CD14-positive monocyte (primary cell): Measurements from ENCODE around the gene DCPS. TPM values are rescaled to one million over a fixed set of nuclear protein-coding genes. Genes with fewer than 3 reads are reported as not detected.

ENCODE experiments used
- DNase-seq, 3 donors: peaks; one replicate each; pipeline ENCODE4 v3.0.0-alpha.2; 2011 to 2022
- H2AFZ ChIP-seq: 2 replicates; pipeline ENCODE4 v1.6.0; 2012; ENCODE audit warnings: mild to moderate bottlenecking, low read depth, low read length, inconsistent platforms; ENCODE audit not compliant: insufficient read depth, poor library complexity, severe bottlenecking
- H3K27ac ChIP-seq, 2 donors: 1 replicate in 1 of 2; 2 replicates in 1 of 2; pipeline ENCODE4 v1.5.1; 2012 to 2013; ENCODE audit warnings: low read length in 2 of 2, control low read depth in 1 of 2, inconsistent platforms in 1 of 2, low read depth in 1 of 2, mild to moderate bottlenecking in 1 of 2
- H3K27me3 ChIP-seq, 2 donors: one replicate each; pipeline versions ENCODE4 v1.6.0 to v1.6.1; 2011 to 2013; ENCODE audit warnings: low read length in 2 of 2; ENCODE audit not compliant: control insufficient read depth in 2 of 2, insufficient read depth in 2 of 2
- H3K36me3 ChIP-seq, 2 donors: replicated peaks in 1 of 2; 1 replicate in 1 of 2; 2 replicates in 1 of 2; pipeline versions ENCODE4 v1.5.1 to v1.6.1; 2012 to 2013; ENCODE audit warnings: low read length in 2 of 2, control low read depth in 1 of 2, inconsistent platforms in 1 of 2, mild to moderate bottlenecking in 1 of 2; ENCODE audit not compliant: insufficient read depth in 2 of 2, control insufficient read depth in 1 of 2
- H3K4me1 ChIP-seq, 2 donors: 1 replicate in 1 of 2; 2 replicates in 1 of 2; pipeline versions ENCODE4 v1.5.1 to v1.6.1; 2012 to 2013; ENCODE audit warnings: low read length in 2 of 2, control low read depth in 1 of 2, inconsistent platforms in 1 of 2, mild to moderate bottlenecking in 1 of 2, moderate library complexity in 1 of 2; ENCODE audit not compliant: insufficient read depth in 2 of 2, control insufficient read depth in 1 of 2
- H3K4me2 ChIP-seq: replicated peaks from 2 replicates; pipeline ENCODE3; 2012; ENCODE audit warnings: low read length, moderate library complexity, mild to moderate bottlenecking; ENCODE audit not compliant: poor library complexity, severe bottlenecking; ENCODE audit errors: extremely low read depth
- H3K4me3 ChIP-seq, 3 experiments: fragments of 200-600 bp in 1 of 3; sonication (generic) in 1 of 3; replicated peaks in 1 of 3; 1 replicate in 2 of 3; 2 replicates in 1 of 3; pipeline ENCODE4 v1.5.1; 2011 to 2013; ENCODE audit warnings: low read length in 3 of 3, mild to moderate bottlenecking in 3 of 3, control low read depth in 2 of 3, low read depth in 2 of 3, inconsistent platforms in 1 of 3, moderate library complexity in 1 of 3
- H3K79me2 ChIP-seq: 2 replicates; pipeline ENCODE4 v1.6.0; 2012; ENCODE audit warnings: mild to moderate bottlenecking, control low read depth, inconsistent platforms, low read length, moderate library complexity; ENCODE audit not compliant: insufficient read depth
- H3K9ac ChIP-seq: 2 replicates; pipeline ENCODE4 v1.6.0; 2017; ENCODE audit warnings: low read length, mild to moderate bottlenecking; ENCODE audit not compliant: insufficient read depth, poor library complexity, severe bottlenecking
- H3K9me3 ChIP-seq, 2 donors: replicated peaks in 1 of 2; 1 replicate in 1 of 2; 2 replicates in 1 of 2; pipeline versions ENCODE4 v1.5.1 to v1.6.1; 2012 to 2013; ENCODE audit warnings: low read length in 2 of 2, control low read depth in 1 of 2; ENCODE audit not compliant: control insufficient read depth in 1 of 2, insufficient read depth in 1 of 2
- H4K20me1 ChIP-seq: 2 replicates; pipeline ENCODE4 v1.6.0; 2012; ENCODE audit warnings: mild to moderate bottlenecking, low read length, control low read depth, moderate library complexity; ENCODE audit not compliant: insufficient read depth
- H3K27ac Mint-ChIP-seq, 7 donors: one replicate each; pipeline ENCODE4 v1.8.0; 2020; ENCODE audit warnings: mild to moderate bottlenecking in 7 of 7, mixed read lengths in 7 of 7, moderate library complexity in 6 of 7, inconsistent platforms in 2 of 7
- H3K27me3 Mint-ChIP-seq, 3 donors: one replicate each; pipeline ENCODE4 v1.8.0; 2021 to 2022; ENCODE audit warnings: low read depth in 3 of 3, mild to moderate bottlenecking in 3 of 3, mixed read lengths in 3 of 3, moderate library complexity in 3 of 3, inconsistent platforms in 1 of 3
- H3K36me3 Mint-ChIP-seq, 2 donors: one replicate each; pipeline ENCODE4 v1.8.0; 2020; ENCODE audit warnings: mixed read lengths in 2 of 2, inconsistent platforms in 1 of 2, mild to moderate bottlenecking in 1 of 2
- H3K4me1 Mint-ChIP-seq: one replicate; pipeline ENCODE4 v1.8.0; 2020; ENCODE audit warnings: mild to moderate bottlenecking, mixed read lengths
- H3K4me3 Mint-ChIP-seq, 2 donors: one replicate each; pipeline ENCODE4 v1.8.0; 2020; ENCODE audit warnings: mild to moderate bottlenecking in 2 of 2, mixed read lengths in 2 of 2, moderate library complexity in 1 of 2
- H3K9me3 Mint-ChIP-seq, 7 donors: one replicate each; pipeline ENCODE4 v1.8.0; 2020 to 2022; ENCODE audit warnings: mixed read lengths in 7 of 7, mild to moderate bottlenecking in 6 of 7, moderate library complexity in 6 of 7, inconsistent platforms in 2 of 7
- WGBS: methylation state at CpG from one replicate; pipeline ENCODE4 v1.1.5; 2013; ENCODE audit warnings: missing lambda C conversion rate; ENCODE audit not compliant: insufficient coverage; 5-methylcytosine and 5-hydroxymethylcytosine counted together
- intact Hi-C, 2 donors: fragments of 100-400 bp; cut with micrococcal nuclease; formaldehyde crosslinking; loops; one replicate each; pipeline versions ENCODE4 v1.15.0 to v1.15.1; 2023
- polyA plus RNA-seq, 3 donors: library from polyadenylated mRNA; depleted of rRNA in 1 of 3; unstranded in 2 of 3; stranded (reverse) in 1 of 3; fragments of 300-500 nt in 2 of 3; fragments of >200 nt in 1 of 3; fragmentation: Illumina TruSeq in 2 of 3; gene quantifications; 1 replicate in 2 of 3; 2 replicates in 1 of 3; pipeline ENCODE4 v1.2.3, GENCODE V29; 2012 to 2021
- TF ChIP-seq, protein P1 (sequence below): fragments of 200-600 bp; IDR thresholded peaks from one replicate; pipeline ENCODE4 v1.8.0; 2022; ENCODE audit warnings: antibody characterized with exemption, mild to moderate bottlenecking

The DCPS gene
- polyA plus RNA-seq, 3 donors: 26.3 to 30.7 (median 30.4) TPM

DNA sequence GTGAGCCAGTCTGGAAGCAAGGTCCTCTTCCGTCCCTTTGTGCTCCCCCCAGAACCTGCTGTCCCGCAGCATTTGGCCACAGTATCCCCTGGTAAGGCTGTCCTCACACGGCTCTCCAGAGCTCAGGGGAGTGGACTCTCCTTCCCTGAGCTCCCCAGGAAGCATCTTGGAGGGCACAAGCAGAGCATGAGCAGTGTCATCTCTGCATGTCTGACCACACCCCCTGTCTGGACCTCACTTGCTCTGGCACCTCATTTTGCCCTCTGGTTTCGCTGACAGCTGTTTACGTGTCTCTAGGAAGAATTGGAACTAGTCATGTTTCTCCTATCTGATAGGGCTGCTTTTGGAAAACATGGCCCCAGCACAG lies 15.5 kb downstream of the DCPS start:
- H3K36me3 ChIP-seq: peaks cover 0 to 3% of the 10 kb centered on the region in 2 donors
- Mint-ChIP-seq H3K27me3 (no peaks in the 10 kb centered on the region), H3K9me3 (no peaks in the 10 kb centered on the region), H3K27ac (peak overlapping the region in 6 of 7 donors; percentile 23 to 76 (median 60)), H3K4me3 (peak overlapping the region in 1 of 2 donors; percentile 21), H3K36me3 (peaks cover 15 to 32% of the 10 kb centered on the region in 2 donors), H3K4me1 (peaks cover 47% of the 10 kb centered on the region)
- no peak for DNase-seq
- 46% methylated on average over 5 of the region's 5 CpGs for WGBS
- peak overlapping the region; percentile 76 for H2AFZ ChIP-seq
- no peak overlapping the region for H3K9ac ChIP-seq
- H4K20me1 ChIP-seq: peaks cover 12% of the 10 kb centered on the region
- H3K9me3 ChIP-seq: peaks cover 0 to 4% of the 10 kb centered on the region in 2 donors
- TF ChIP-seq, protein P1, sequence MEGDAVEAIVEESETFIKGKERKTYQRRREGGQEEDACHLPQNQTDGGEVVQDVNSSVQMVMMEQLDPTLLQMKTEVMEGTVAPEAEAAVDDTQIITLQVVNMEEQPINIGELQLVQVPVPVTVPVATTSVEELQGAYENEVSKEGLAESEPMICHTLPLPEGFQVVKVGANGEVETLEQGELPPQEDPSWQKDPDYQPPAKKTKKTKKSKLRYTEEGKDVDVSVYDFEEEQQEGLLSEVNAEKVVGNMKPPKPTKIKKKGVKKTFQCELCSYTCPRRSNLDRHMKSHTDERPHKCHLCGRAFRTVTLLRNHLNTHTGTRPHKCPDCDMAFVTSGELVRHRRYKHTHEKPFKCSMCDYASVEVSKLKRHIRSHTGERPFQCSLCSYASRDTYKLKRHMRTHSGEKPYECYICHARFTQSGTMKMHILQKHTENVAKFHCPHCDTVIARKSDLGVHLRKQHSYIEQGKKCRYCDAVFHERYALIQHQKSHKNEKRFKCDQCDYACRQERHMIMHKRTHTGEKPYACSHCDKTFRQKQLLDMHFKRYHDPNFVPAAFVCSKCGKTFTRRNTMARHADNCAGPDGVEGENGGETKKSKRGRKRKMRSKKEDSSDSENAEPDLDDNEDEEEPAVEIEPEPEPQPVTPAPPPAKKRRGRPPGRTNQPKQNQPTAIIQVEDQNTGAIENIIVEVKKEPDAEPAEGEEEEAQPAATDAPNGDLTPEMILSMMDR: no peak
- peaks cover 55% of the 10 kb centered on the region for H3K79me2 ChIP-seq
- H3K4me3 ChIP-seq: peak overlapping the region in 1 of 3 experiments; percentile 56
- H3K4me2 ChIP-seq: no peak overlapping the region
- intact Hi-C loops: no loop called here
- peak overlapping the region in 1 of 2 donors; percentile 73 for H3K27ac ChIP-seq
- peaks cover 43 to 50% of the 10 kb centered on the region in 2 donors for H3K4me1 ChIP-seq
- H3K27me3 ChIP-seq: no peaks in the 10 kb centered on the region

DNA sequence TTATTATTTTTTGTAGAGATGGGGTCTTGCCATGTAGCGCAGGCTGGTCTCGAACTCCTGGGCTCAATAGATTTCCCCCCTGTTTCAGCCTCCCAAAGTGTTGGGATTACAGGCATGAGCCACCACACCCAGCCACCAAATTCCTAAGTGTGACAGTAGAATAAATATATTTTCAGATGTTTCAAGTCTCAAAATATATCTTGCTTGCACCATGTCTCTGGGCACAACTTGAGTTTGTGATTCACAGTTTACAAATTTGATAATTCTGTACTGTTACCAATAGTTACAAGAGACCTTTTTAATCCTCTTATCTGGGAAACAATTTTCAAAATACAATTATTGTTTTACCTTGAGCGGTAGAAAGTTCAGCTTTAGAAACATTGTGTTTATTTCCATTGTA lies 19.1 kb downstream of the DCPS start:
- no peak overlapping the region for H3K4me3 Mint-ChIP-seq
- H3K27ac ChIP-seq: no peak overlapping the region
- H3K4me2 ChIP-seq: no peak overlapping the region
- no peak for DNase-seq
- H2AFZ ChIP-seq: no peak overlapping the region
- no peak overlapping the region for H3K9ac ChIP-seq
- H3K4me1 Mint-ChIP-seq: peaks cover 26% of the 10 kb centered on the region
- TF ChIP-seq, protein P1: no peak
- peaks cover 34% of the 10 kb centered on the region for H3K79me2 ChIP-seq
- H3K27me3 ChIP-seq: no peaks in the 10 kb centered on the region
- peaks cover 12% of the 10 kb centered on the region for H4K20me1 ChIP-seq
- no CpG with 5 or more reads among the region's 3 CpGs for WGBS
- no peak overlapping the region for H3K4me3 ChIP-seq
- H3K27ac Mint-ChIP-seq: no peak overlapping the region
- no peaks in the 10 kb centered on the region for H3K9me3 Mint-ChIP-seq
- H3K27me3 Mint-ChIP-seq: no peaks in the 10 kb centered on the region
- intact Hi-C loops: no loop called here
- peaks cover 24 to 30% of the 10 kb centered on the region in 2 donors for H3K4me1 ChIP-seq
- H3K9me3 ChIP-seq: no peaks in the 10 kb centered on the region
- peaks cover 0 to 18% of the 10 kb centered on the region in 2 donors for H3K36me3 ChIP-seq
- H3K36me3 Mint-ChIP-seq: peaks cover 29 to 42% of the 10 kb centered on the region in 2 donors
